SK-N-SH (cell line): ENCODE data around the gene ACIN1. TPM values are rescaled to one million over a fixed set of nuclear protein-coding genes. Genes with fewer than 3 reads are reported as not detected.

ENCODE experiments used
- CTCF ChIA-PET: fragments of 300-600, 350-600 bp; formaldehyde crosslinking; extraction: SDS; loops from one replicate; lab custom pipeline; 2021; lab: Yijun Ruan, JAX
- POLR2A ChIA-PET: fragments of 350-600 bp; sonication (Branson Sonifier 250); formaldehyde crosslinking; extraction: SDS; loops from one replicate; lab custom pipeline; 2020; ENCODE audit warnings: antibody characterized with exemption, inconsistent platforms; lab: Yijun Ruan, JAX
- DNase-seq: peaks from one replicate; pipeline ENCODE4 v3.0.0; 2012
- H2AFZ ChIP-seq: fragments of 200-600 bp; sonication (generic); 2 replicates; pipeline ENCODE4 v1.8.1; 2016; ENCODE audit warnings: antibody characterized with exemption, mild to moderate bottlenecking, low read depth
- H3F3A ChIP-seq: fragments of 200-600 bp; sonication (generic); replicated peaks from 2 replicates; pipeline ENCODE3; 2016; ENCODE audit warnings: antibody characterized with exemption, mild to moderate bottlenecking; ENCODE audit not compliant: insufficient read depth
- H3K27ac ChIP-seq, 2 experiments: fragments of 200-500 bp in 1 of 2; fragments of 200-600 bp in 1 of 2; sonication (Bioruptor generic) in 1 of 2; sonication (generic), shearing (Covaris generic) in 1 of 2; 2 replicates each; pipeline versions ENCODE4 v1.5.1 to v1.6.1; 2014 to 2016; ENCODE audit warnings: low read depth in 2 of 2, inconsistent platforms in 1 of 2, low read length in 1 of 2, mild to moderate bottlenecking in 1 of 2, mixed read lengths in 1 of 2
- H3K27me3 ChIP-seq: fragments of 200-600 bp; sonication (generic), shearing (Covaris generic); 2 replicates; pipeline ENCODE4 v1.6.1; 2016; ENCODE audit warnings: mixed run types; ENCODE audit not compliant: insufficient read depth
- H3K36me3 ChIP-seq, 2 experiments: fragments of 200-500 bp in 1 of 2; fragments of 200-600 bp in 1 of 2; sonication (Bioruptor generic) in 1 of 2; sonication (generic) in 1 of 2; replicated peaks in 1 of 2; 2 replicates each; pipeline versions ENCODE3 to v1.5.1; 2014 to 2016; ENCODE audit warnings: low read length in 1 of 2, mild to moderate bottlenecking in 1 of 2; ENCODE audit not compliant: insufficient read depth in 2 of 2, control insufficient read depth in 1 of 2
- H3K4me1 ChIP-seq, 2 experiments: fragments of 200-500 bp in 1 of 2; fragments of 200-600 bp in 1 of 2; sonication (Bioruptor generic) in 1 of 2; sonication (generic), shearing (Covaris generic) in 1 of 2; 2 replicates each; pipeline versions ENCODE4 v1.5.1 to v1.6.1; 2014 to 2016; ENCODE audit warnings: low read depth in 1 of 2, low read length in 1 of 2, mixed run types in 1 of 2; ENCODE audit not compliant: insufficient read depth in 2 of 2, control insufficient read depth in 1 of 2
- H3K4me2 ChIP-seq: fragments of 200-600 bp; sonication (generic), shearing (Covaris generic); 2 replicates; pipeline ENCODE4 v1.6.1; 2017; ENCODE audit warnings: mixed run types
- H3K4me3 ChIP-seq, 2 experiments: fragments of 200-500 bp in 1 of 2; fragments of 200-600 bp in 1 of 2; sonication (Bioruptor generic) in 1 of 2; sonication (generic), shearing (Covaris generic) in 1 of 2; 2 replicates each; pipeline versions ENCODE4 v1.5.1 to v1.8.1; 2014 to 2016; ENCODE audit warnings: low read depth in 2 of 2, inconsistent platforms in 1 of 2, low read length in 1 of 2, mild to moderate bottlenecking in 1 of 2, mixed read lengths in 1 of 2, moderate library complexity in 1 of 2
- H3K79me2 ChIP-seq: fragments of 200-600 bp; sonication (generic); 2 replicates; pipeline ENCODE4 v1.8.1; 2017; ENCODE audit warnings: mild to moderate bottlenecking; ENCODE audit not compliant: insufficient read depth
- H3K9ac ChIP-seq: fragments of 200-600 bp; sonication (generic); 2 replicates; pipeline ENCODE4 v1.6.1; 2017; ENCODE audit warnings: mixed run types
- H3K9me2 ChIP-seq: fragments of 200-600 bp; sonication (generic); 2 replicates; pipeline ENCODE4 v1.6.1; 2017; ENCODE audit warnings: mixed run types
- H3K9me3 ChIP-seq: fragments of 200-600 bp; sonication (generic); 2 replicates; pipeline ENCODE4 v1.6.1; 2017; ENCODE audit warnings: mixed run types, mild to moderate bottlenecking, moderate library complexity
- H4K20me1 ChIP-seq: fragments of 200-600 bp; sonication (generic); 2 replicates; pipeline ENCODE4 v1.6.1; 2017; ENCODE audit warnings: mild to moderate bottlenecking, mixed run types; ENCODE audit not compliant: insufficient read depth
- CHD2 ChIP-seq: fragments of 150-350 bp; IDR thresholded peaks from 2 replicates; pipeline ENCODE4 v1.6.1; 2018; ENCODE audit warnings: low read length; ENCODE audit not compliant: partially characterized antibody
- ELF1 ChIP-seq: IDR thresholded peaks from 2 replicates; pipeline ENCODE4 v1.4.0; 2012
- EZH2phosphoT487 ChIP-seq: fragments of 200-600 bp; sonication (generic); IDR thresholded peaks from 2 replicates; pipeline ENCODE4 v1.6.1; 2017; ENCODE audit warnings: low read depth, mixed run types, mild to moderate bottlenecking, antibody characterized with exemption, moderate library complexity, borderline replicate concordance
- FOSL2 ChIP-seq: IDR thresholded peaks from 2 replicates; pipeline ENCODE4 v1.4.0; 2012; ENCODE audit warnings: low read depth, mild to moderate bottlenecking, moderate library complexity, borderline replicate concordance
- FOXJ3 ChIP-seq: sonication (generic); formaldehyde crosslinking; IDR thresholded peaks from 2 replicates; pipeline ENCODE4 v1.5.1; 2020; ENCODE audit warnings: mild to moderate bottlenecking, missing genetic modification reagents
- GATA2 ChIP-seq: sonication (generic); formaldehyde crosslinking; IDR thresholded peaks from 2 replicates; pipeline ENCODE4 v1.5.0; 2020; ENCODE audit warnings: mild to moderate bottlenecking, missing genetic modification reagents
- IRF3 ChIP-seq: fragments of 150-350 bp; IDR thresholded peaks from 2 replicates; pipeline ENCODE4 v1.6.1; 2016; ENCODE audit warnings: mild to moderate bottlenecking, low read depth, low read length
- MEF2A ChIP-seq: IDR thresholded peaks from 2 replicates; pipeline ENCODE4 v1.4.0; 2012; ENCODE audit warnings: low read depth, borderline replicate concordance
- MXI1 ChIP-seq: IDR thresholded peaks from 2 replicates; pipeline ENCODE4 v1.6.1; 2012; ENCODE audit warnings: mild to moderate bottlenecking, low read depth, low read length, improper control_type of control experiment
- NRF1 ChIP-seq: IDR thresholded peaks from 2 replicates; pipeline ENCODE4 v1.6.1; 2012; ENCODE audit warnings: low read depth, mild to moderate bottlenecking, low read length
- POLR2AphosphoS5 ChIP-seq: IDR thresholded peaks from 2 replicates; pipeline ENCODE4 v1.6.1; 2012; ENCODE audit warnings: low read depth, low read length
- RAD21 ChIP-seq: IDR thresholded peaks from 2 replicates; pipeline ENCODE4 v1.6.1; 2012; ENCODE audit warnings: mild to moderate bottlenecking, low read length
- RCOR1 ChIP-seq: fragments of 150-350 bp; IDR thresholded peaks from 2 replicates; pipeline ENCODE4 v1.6.1; 2017; ENCODE audit warnings: antibody characterized with exemption, low read length
- RXRA ChIP-seq: IDR thresholded peaks from 2 replicates; pipeline ENCODE4 v1.4.0; 2012; ENCODE audit warnings: low read depth, mild to moderate bottlenecking, borderline replicate concordance
- SIN3A ChIP-seq: IDR thresholded peaks from 2 replicates; pipeline ENCODE4 v1.6.1; 2012; ENCODE audit warnings: low read depth, mild to moderate bottlenecking, low read length, moderate library complexity, borderline replicate concordance
- SMC3 ChIP-seq: IDR thresholded peaks from 2 replicates; pipeline ENCODE4 v1.6.1; 2012; ENCODE audit warnings: low read depth, low read length, improper control_type of control experiment
- TAF1 ChIP-seq: IDR thresholded peaks from 2 replicates; pipeline ENCODE4 v1.6.1; 2012; ENCODE audit warnings: low read depth, mild to moderate bottlenecking, low read length, moderate library complexity, borderline replicate concordance
- USF2 ChIP-seq: fragments of 150-350 bp; IDR thresholded peaks from 2 replicates; pipeline ENCODE4 v1.6.1; 2017; ENCODE audit warnings: antibody characterized with exemption, low read length, low read depth, borderline replicate concordance
- YY1 ChIP-seq: IDR thresholded peaks from 2 replicates; pipeline ENCODE4 v1.4.0; 2012; ENCODE audit warnings: low read depth, mild to moderate bottlenecking
- WGBS: methylation state at CpG from one replicate; pipeline ENCODE4 v1.1.6; 2017; ENCODE audit warnings: low lambda C conversion rate; 5-methylcytosine and 5-hydroxymethylcytosine counted together
- polyA plus RNA-seq, 3 experiments: library from polyadenylated mRNA; depleted of rRNA; stranded (reverse); fragments of >200 nt; gene quantifications; 2 replicates each; pipeline ENCODE4 v1.2.3, GENCODE V29; 2012
- TF ChIP-seq, protein P1 (sequence below): fragments of 200-600 bp; sonication (generic); IDR thresholded peaks from 2 replicates; pipeline ENCODE4 v1.6.1; 2017; ENCODE audit warnings: antibody characterized with exemption, mild to moderate bottlenecking, moderate library complexity
- TF ChIP-seq, protein P2 (sequence below): IDR thresholded peaks from 2 replicates; pipeline ENCODE4 v1.4.0; 2012; ENCODE audit warnings: low read depth

ACIN1 gene
- polyA plus RNA-seq, 1 of the 3 experiments (the other 2 are of a cell fraction): 159 TPM

GRCh38 chr14:23127861-23128260, 32.9 kb upstream of the ACIN1 start:
- no peak overlapping the region for H3K4me2 ChIP-seq
- H3K9me2 ChIP-seq: no peaks in the 10 kb centered on the region
- no peak overlapping the region; the same call in 1 of the 2 replicates for H2AFZ ChIP-seq
- no peak for DNase-seq
- no peaks in the 10 kb centered on the region for H3K9me3 ChIP-seq
- H4K20me1 ChIP-seq: no peaks in the 10 kb centered on the region
- H3K36me3 ChIP-seq: no peaks in the 10 kb centered on the region
- H3K27me3 ChIP-seq: peaks cover 6% of the 10 kb centered on the region; the same call in 1 of the 2 replicates
- WGBS: 53% methylated on average over 3 of the region's 3 CpGs
- H3K9ac ChIP-seq: no peak overlapping the region
- H3K79me2 ChIP-seq: no peaks in the 10 kb centered on the region
- H3K4me3 ChIP-seq: no peak overlapping the region
- TF ChIP-seq, protein P1, sequence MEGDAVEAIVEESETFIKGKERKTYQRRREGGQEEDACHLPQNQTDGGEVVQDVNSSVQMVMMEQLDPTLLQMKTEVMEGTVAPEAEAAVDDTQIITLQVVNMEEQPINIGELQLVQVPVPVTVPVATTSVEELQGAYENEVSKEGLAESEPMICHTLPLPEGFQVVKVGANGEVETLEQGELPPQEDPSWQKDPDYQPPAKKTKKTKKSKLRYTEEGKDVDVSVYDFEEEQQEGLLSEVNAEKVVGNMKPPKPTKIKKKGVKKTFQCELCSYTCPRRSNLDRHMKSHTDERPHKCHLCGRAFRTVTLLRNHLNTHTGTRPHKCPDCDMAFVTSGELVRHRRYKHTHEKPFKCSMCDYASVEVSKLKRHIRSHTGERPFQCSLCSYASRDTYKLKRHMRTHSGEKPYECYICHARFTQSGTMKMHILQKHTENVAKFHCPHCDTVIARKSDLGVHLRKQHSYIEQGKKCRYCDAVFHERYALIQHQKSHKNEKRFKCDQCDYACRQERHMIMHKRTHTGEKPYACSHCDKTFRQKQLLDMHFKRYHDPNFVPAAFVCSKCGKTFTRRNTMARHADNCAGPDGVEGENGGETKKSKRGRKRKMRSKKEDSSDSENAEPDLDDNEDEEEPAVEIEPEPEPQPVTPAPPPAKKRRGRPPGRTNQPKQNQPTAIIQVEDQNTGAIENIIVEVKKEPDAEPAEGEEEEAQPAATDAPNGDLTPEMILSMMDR: no peak
- TF ChIP-seq NRF1: no peak
- no peak for TF ChIP-seq ELF1
- no peak for TF ChIP-seq MXI1
- TF ChIP-seq CHD2: no peak
- TF ChIP-seq FOXJ3: no peak
- no peak for TF ChIP-seq GATA2
- TF ChIP-seq IRF3: no peak
- no peak for TF ChIP-seq SIN3A
- TF ChIP-seq EZH2phosphoT487: no peak
- TF ChIP-seq TAF1: no peak
- no peak for TF ChIP-seq RXRA
- ChIA-PET POLR2A (no interaction called here), CTCF (no interaction called here)
- H3K4me1 ChIP-seq: no peaks in the 10 kb centered on the region; a peak in 2 of 4 replicates
- H3F3A ChIP-seq: no peaks in the 10 kb centered on the region
- no peak overlapping the region for H3K27ac ChIP-seq

- Histone ChIP-seq H3K4me3 (no peak overlapping the region), H3K4me1 (no peaks in the 10 kb centered on the region; a peak in 2 of 4 replicates), H3F3A (no peaks in the 10 kb centered on the region), H3K4me2 (no peak overlapping the region), H3K79me2 (no peaks in the 10 kb centered on the region), H3K27me3 (peaks cover 6% of the 10 kb centered on the region; the same call in 1 of the 2 replicates), H3K36me3 (no peaks in the 10 kb centered on the region), H3K27ac (no peak overlapping the region), H3K9me3 (no peaks in the 10 kb centered on the region), H3K9me2 (no peaks in the 10 kb centered on the region), H2AFZ (no peak overlapping the region), H3K9ac (no peak overlapping the region), H4K20me1 (no peaks in the 10 kb centered on the region)
- WGBS: 38% methylated on average over 8 of the region's 8 CpGs
- ChIA-PET POLR2A (no interaction called here), CTCF (interaction anchor here (0.6 to 19.7 kb wide), 3 partner anchors 30 to 78 kb away, joined by 3 to 495 read pairs (median 3); partner anchors contain the start of gene SLC7A8)
- DNase-seq: no peak
- TF ChIP-seq MXI1: no peak
- no peak for TF ChIP-seq USF2
- TF ChIP-seq ELF1: no peak
- TF ChIP-seq, protein P2, sequence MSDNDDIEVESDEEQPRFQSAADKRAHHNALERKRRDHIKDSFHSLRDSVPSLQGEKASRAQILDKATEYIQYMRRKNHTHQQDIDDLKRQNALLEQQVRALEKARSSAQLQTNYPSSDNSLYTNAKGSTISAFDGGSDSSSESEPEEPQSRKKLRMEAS: no peak
- TF ChIP-seq MEF2A: no peak
- no peak for TF ChIP-seq EZH2phosphoT487
- no peak for TF ChIP-seq RAD21
- TF ChIP-seq RCOR1: no peak
- TF ChIP-seq, protein P1: no peak
- no peak for TF ChIP-seq NRF1
- no peak for TF ChIP-seq RXRA
- TF ChIP-seq SMC3: no peak
- no peak for TF ChIP-seq POLR2AphosphoS5
- TF ChIP-seq YY1: no peak
- no peak for TF ChIP-seq SIN3A
- no peak for TF ChIP-seq CHD2
- no peak for TF ChIP-seq FOSL2
Measured at GRCh38 chr14:23126548-23127278, 31.8 kb upstream of the ACIN1 start.
